GM18951 (cell line): Measurements from ENCODE around the gene YBEY.
"Not testable (repeated sequence)": the region's sequence is repeated elsewhere in the genome, so short reads cannot be mapped to it uniquely, and the experiment has no call there.

Experiments used
- POLR2A ChIP-seq: IDR thresholded peaks from 4 replicates; pipeline ENCODE4 v1.6.1; 2011; ENCODE audit warnings: mild to moderate bottlenecking; ENCODE audit not compliant: insufficient read length, insufficient read depth; ENCODE audit errors: extremely low read depth
- in situ Hi-C: fragments of 300-500 bp; cut with MboI; formaldehyde crosslinking; loops from one replicate; pipeline ENCODE4 v1.12.0; 2022; ENCODE audit warnings: low sequenced_read_pairs, mixed read lengths, inconsistent platforms; ENCODE audit not compliant: unreplicated experiment

The YBEY gene

GRCh38 chr21:46299167-46299566 lies 13.0 kb downstream of the YBEY start:
- in situ Hi-C loops, result no loop called here
- TF ChIP-seq POLR2A, result no peak

- no peak for TF ChIP-seq POLR2A
- in situ Hi-C loops, result no loop called here
Measured at GRCh38 chr21:46301759-46302158, 15.6 kb downstream of the YBEY start.

GRCh38 chr21:46304437-46304836 lies 18.3 kb downstream of the YBEY start:
- no peak for TF ChIP-seq POLR2A
- in situ Hi-C loops, result no loop called here

- in situ Hi-C loops, result no loop called here
Measured at GRCh38 chr21:46304955-46305354, 18.8 kb downstream of the YBEY start.

GRCh38 chr21:46307625-46308024 lies 21.5 kb downstream of the YBEY start:
- TF ChIP-seq POLR2A, result no peak
- in situ Hi-C loops, result no loop called here

More at GRCh38 chr21:46304955-46305354, 18.8 kb downstream of the YBEY start:
- no peak for TF ChIP-seq POLR2A

- TF ChIP-seq POLR2A, result no peak
- in situ Hi-C loops, result no loop called here
Measured at GRCh38 chr21:46308431-46308830, 22.3 kb downstream of the YBEY start.

- in situ Hi-C loops, result not testable (repeated sequence)
Measured at GRCh38 chr21:46310260-46310659, 24.1 kb downstream of the YBEY start.

GRCh38 chr21:46311568-46311967 lies 25.4 kb downstream of the YBEY start:
- in situ Hi-C loops, result no loop called here
- TF ChIP-seq POLR2A, result no peak

- no peak for TF ChIP-seq POLR2A
- in situ Hi-C loops, result no loop called here
Measured at GRCh38 chr21:46312949-46313348, 26.8 kb downstream of the YBEY start.

- no peak for TF ChIP-seq POLR2A
- in situ Hi-C loops, result no loop called here
Measured at GRCh38 chr21:46314441-46315020, 28.4 kb downstream of the YBEY start.

- no peak for TF ChIP-seq POLR2A
- in situ Hi-C loops, result no loop called here
Measured at GRCh38 chr21:46316708-46317324, 30.7 kb downstream of the YBEY start.

- in situ Hi-C loops, result no loop called here
- no peak for TF ChIP-seq POLR2A
Measured at GRCh38 chr21:46317710-46318463, 31.7 kb downstream of the YBEY start.

- in situ Hi-C loops, result no loop called here
- TF ChIP-seq POLR2A, result no peak
Measured at GRCh38 chr21:46318464-46318845, 32.3 kb downstream of the YBEY start.

GRCh38 chr21:46319186-46319585 lies 33.0 kb downstream of the YBEY start:
- TF ChIP-seq POLR2A, result peak; percentile 19
- in situ Hi-C loops, result no loop called here
